ENCODE results near the gene MOB4. TPM values are rescaled to one million over a fixed set of nuclear protein-coding genes. Genes with fewer than 3 reads are reported as not detected.

MOB4 gene
- total RNA-seq, 1 donor from 2014 or later, result 30.4 TPM

- H3K27me3 ChIP-seq (ENCODE audit: insufficient read depth, low read length), result no peaks in the 10 kb centered on the region
- Mint-ChIP-seq H3K27ac (ENCODE audit: unreplicated experiment) (peak overlapping the region; percentile 84), H3K4me3 (ENCODE audit: unreplicated experiment) (peak overlapping the region; percentile 98), H3K4me1 (ENCODE audit: low read depth, unreplicated experiment) (peaks cover 9% of the 10 kb centered on the region), H3K27me3 (ENCODE audit: low read depth, unreplicated experiment) (no peaks in the 10 kb centered on the region), H3K9me3 (ENCODE audit: unreplicated experiment) (no peaks in the 10 kb centered on the region), H3K36me3 (ENCODE audit: low read depth, unreplicated experiment) (no peaks in the 10 kb centered on the region)
- no peaks in the 10 kb centered on the region for H3K36me3 ChIP-seq (ENCODE audit: insufficient read depth, low read length)
- peak; percentile 20 for DNase-seq (ENCODE audit: low read depth)
- H3K4me3 ChIP-seq (ENCODE audit: insufficient read depth, low read depth, low read length), result peak overlapping the region; percentile 79
- no peaks in the 10 kb centered on the region for H3K9me3 ChIP-seq (ENCODE audit: insufficient read depth, low read depth, low read length)
- H3K4me1 ChIP-seq (ENCODE audit: insufficient read depth, low read length), result peaks cover 8% of the 10 kb centered on the region
- H2AFZ ChIP-seq (ENCODE audit: low read depth, low read length), result peak overlapping the region; percentile 95
- peak overlapping the region; percentile 86 for H3K27ac ChIP-seq (ENCODE audit: low read depth, low read length)
- H3K79me2 ChIP-seq (ENCODE audit: insufficient read depth, low read length), result peaks cover 57% of the 10 kb centered on the region
- H3K4me2 ChIP-seq (ENCODE audit: low read length), result peak overlapping the region; percentile 91
- H3K9ac ChIP-seq (ENCODE audit: low read length), result peak overlapping the region; percentile 95
- TF ChIP-seq CTCF (IDR thresholded peaks at IDR 0.05; ENCODE audit: insufficient read depth, low read depth, low read length) (no peak), EZH2 (IDR thresholded peaks at IDR 0.05; ENCODE audit: insufficient read depth, low read length) (no peak)
- no peak for FAIRE-seq
- H4K20me1 ChIP-seq (ENCODE audit: insufficient read depth, low read length), result peaks cover 22% of the 10 kb centered on the region
These were observed 511 bp downstream of the MOB4 start for GRCh38 chr2:197516393-197516761.

- TF ChIP-seq EZH2 (IDR thresholded peaks at IDR 0.05; ENCODE audit: insufficient read depth, low read length) (no peak), CTCF (IDR thresholded peaks at IDR 0.05; ENCODE audit: insufficient read depth, low read depth, low read length) (no peak)
These were observed 1.3 kb downstream of the MOB4 start for GRCh38 chr2:197517150-197517549.

GRCh38 chr2:197538412-197538811 is 22.5 kb downstream of the MOB4 start:
- Histone ChIP-seq H4K20me1 (ENCODE audit: insufficient read depth, low read length) (peaks cover 20% of the 10 kb centered on the region), H3K27me3 (ENCODE audit: insufficient read depth, low read length) (no peaks in the 10 kb centered on the region), H3K36me3 (ENCODE audit: insufficient read depth, low read length) (peaks cover 15% of the 10 kb centered on the region), H3K4me2 (ENCODE audit: low read length) (no peak overlapping the region), H3K79me2 (ENCODE audit: insufficient read depth, low read length) (peaks cover 55% of the 10 kb centered on the region), H3K4me3 (ENCODE audit: insufficient read depth, low read depth, low read length) (no peak overlapping the region), H3K27ac (ENCODE audit: low read depth, low read length) (no peak overlapping the region), H3K4me1 (ENCODE audit: insufficient read depth, low read length) (no peaks in the 10 kb centered on the region), H3K9ac (ENCODE audit: low read length) (no peak overlapping the region), H2AFZ (ENCODE audit: low read depth, low read length) (no peak overlapping the region), H3K9me3 (ENCODE audit: insufficient read depth, low read depth, low read length) (no peaks in the 10 kb centered on the region)
- Mint-ChIP-seq H3K27ac (ENCODE audit: unreplicated experiment) (no peak overlapping the region), H3K4me1 (ENCODE audit: low read depth, unreplicated experiment) (peaks cover 11% of the 10 kb centered on the region), H3K9me3 (ENCODE audit: unreplicated experiment) (no peaks in the 10 kb centered on the region), H3K36me3 (ENCODE audit: low read depth, unreplicated experiment) (peaks cover 9% of the 10 kb centered on the region), H3K4me3 (ENCODE audit: unreplicated experiment) (no peak overlapping the region), H3K27me3 (ENCODE audit: low read depth, unreplicated experiment) (no peaks in the 10 kb centered on the region)
- DNase-seq (ENCODE audit: low read depth) (peak; percentile 26), FAIRE-seq (no peak)
- no peak for TF ChIP-seq EZH2 (IDR thresholded peaks at IDR 0.05; ENCODE audit: insufficient read depth, low read length)
- no peak for TF ChIP-seq CTCF (IDR thresholded peaks at IDR 0.05; ENCODE audit: insufficient read depth, low read depth, low read length)

More at GRCh38 chr2:197517150-197517549, 1.3 kb downstream of the MOB4 start:
- no peaks in the 10 kb centered on the region for H3K9me3 Mint-ChIP-seq (ENCODE audit: unreplicated experiment)
- H3K27ac Mint-ChIP-seq (ENCODE audit: unreplicated experiment), result no peak overlapping the region
- DNase-seq (ENCODE audit: low read depth) (no peak), FAIRE-seq (no peak)
- H3K4me1 ChIP-seq (ENCODE audit: insufficient read depth, low read length), result peaks cover 8% of the 10 kb centered on the region
- H3K9me3 ChIP-seq (ENCODE audit: insufficient read depth, low read depth, low read length), result no peaks in the 10 kb centered on the region
- peak overlapping the region; percentile 98 for H3K4me3 Mint-ChIP-seq (ENCODE audit: unreplicated experiment)
- peaks cover 3% of the 10 kb centered on the region for H3K36me3 Mint-ChIP-seq (ENCODE audit: low read depth, unreplicated experiment)
- no peaks in the 10 kb centered on the region for H3K27me3 ChIP-seq (ENCODE audit: insufficient read depth, low read length)
- no peaks in the 10 kb centered on the region for H3K36me3 ChIP-seq (ENCODE audit: insufficient read depth, low read length)
- peak overlapping the region; percentile 91 for H3K4me2 ChIP-seq (ENCODE audit: low read length)
- H3K4me1 Mint-ChIP-seq (ENCODE audit: low read depth, unreplicated experiment), result peaks cover 9% of the 10 kb centered on the region
- no peak overlapping the region for H3K27ac ChIP-seq (ENCODE audit: low read depth, low read length)
- H2AFZ ChIP-seq (ENCODE audit: low read depth, low read length), result no peak overlapping the region
- peaks cover 65% of the 10 kb centered on the region for H3K79me2 ChIP-seq (ENCODE audit: insufficient read depth, low read length)
- H3K9ac ChIP-seq (ENCODE audit: low read length), result peak overlapping the region; percentile 95
- peaks cover 22% of the 10 kb centered on the region for H4K20me1 ChIP-seq (ENCODE audit: insufficient read depth, low read length)
- no peaks in the 10 kb centered on the region for H3K27me3 Mint-ChIP-seq (ENCODE audit: low read depth, unreplicated experiment)
- peak overlapping the region; percentile 79 for H3K4me3 ChIP-seq (ENCODE audit: insufficient read depth, low read depth, low read length)
